NT2/D1 (cell line): ENCODE data around the gene RNF121.

ENCODE experiments used
- SUZ12 ChIP-seq: IDR thresholded peaks from 2 replicates; pipeline ENCODE4 v1.6.1; 2011; ENCODE audit not compliant: insufficient read length, insufficient read depth; ENCODE audit errors: extremely low read depth
- YY1 ChIP-seq: IDR thresholded peaks from 2 replicates; pipeline ENCODE4 v1.6.1; 2011; ENCODE audit not compliant: insufficient read length, insufficient read depth
- ZNF274 ChIP-seq: IDR thresholded peaks from 2 replicates; pipeline ENCODE4 v1.6.1; 2011; ENCODE audit warnings: mild to moderate bottlenecking, low read depth, low read length

GRCh38 chr11:71913756-71914526 lies 14.9 kb upstream of the RNF121 start:
- TF ChIP-seq YY1: no peak
- no peak for TF ChIP-seq SUZ12
- no peak for TF ChIP-seq ZNF274
